HEK293T (cell line): ENCODE results near the gene CBX2.
"Not testable (repeated sequence)": the region's sequence is repeated elsewhere in the genome, so short reads cannot be mapped to it uniquely, and the experiment has no call there.

Experiments used
- CTCF ChIA-PET: fragments of 350-600 bp; formaldehyde crosslinking; extraction: SDS; loops from one replicate; lab custom pipeline; 2021; ENCODE audit warnings: antibody characterized with exemption, inconsistent platforms; lab: Yijun Ruan, JAX
- POLR2A ChIA-PET: fragments of 350-600 bp; formaldehyde crosslinking; extraction: SDS; loops from one replicate; lab custom pipeline; 2020; ENCODE audit warnings: antibody characterized with exemption, inconsistent platforms; lab: Yijun Ruan, JAX
- DNase-seq: peaks from one replicate; pipeline ENCODE4 v3.0.0; 2012; ENCODE audit warnings: mixed read lengths; ENCODE audit errors: extremely low spot score
- ARNT ChIP-seq: fragments of 450-650 bp; IDR thresholded peaks from 2 replicates; pipeline ENCODE4 v1.6.1; 2017; ENCODE audit warnings: mild to moderate bottlenecking
- BHLHE40 ChIP-seq: fragments of 450-650 bp; IDR thresholded peaks from 2 replicates; pipeline ENCODE4 v1.6.1; 2016; ENCODE audit warnings: mild to moderate bottlenecking, moderate library complexity, borderline replicate concordance
- CTBP1 ChIP-seq: fragments of 450-650 bp; IDR thresholded peaks from 2 replicates; pipeline ENCODE4 v1.6.1; 2016; ENCODE audit warnings: borderline replicate concordance
- ELF4 ChIP-seq: fragments of 450-650 bp; IDR thresholded peaks from 2 replicates; pipeline ENCODE4 v1.6.1; 2017; ENCODE audit warnings: antibody characterized with exemption
- FOXA1 ChIP-seq: fragments of 450-650 bp; IDR thresholded peaks from 2 replicates; pipeline ENCODE4 v1.6.1; 2016; ENCODE audit warnings: mild to moderate bottlenecking
- FOXK2 ChIP-seq: fragments of 450-650 bp; IDR thresholded peaks from 2 replicates; pipeline ENCODE4 v1.6.1; 2016; ENCODE audit warnings: mild to moderate bottlenecking
- FOXM1 ChIP-seq: fragments of 450-650 bp; IDR thresholded peaks from 2 replicates; pipeline ENCODE4 v1.6.1; 2017; ENCODE audit warnings: mild to moderate bottlenecking, borderline replicate concordance
- HDGF ChIP-seq: fragments of 450-650 bp; IDR thresholded peaks from 2 replicates; pipeline ENCODE4 v1.6.1; 2017; ENCODE audit warnings: antibody characterized with exemption, borderline replicate concordance
- L3MBTL2 ChIP-seq: fragments of 450-650 bp; conservative IDR thresholded peaks from 2 replicates; pipeline ENCODE4 v1.6.1; 2016; ENCODE audit warnings: mild to moderate bottlenecking
- LEF1 ChIP-seq: fragments of 450-650 bp; IDR thresholded peaks from 2 replicates; pipeline ENCODE4 v1.6.1; 2017; ENCODE audit warnings: mild to moderate bottlenecking, borderline replicate concordance
- NFRKB ChIP-seq: fragments of 450-650 bp; IDR thresholded peaks from 2 replicates; pipeline ENCODE4 v1.6.1; 2016; ENCODE audit warnings: mild to moderate bottlenecking, moderate library complexity
- SP1 ChIP-seq: fragments of 450-650 bp; IDR thresholded peaks from 2 replicates; pipeline ENCODE4 v1.6.1; 2017
- SUZ12 ChIP-seq: fragments of 450-650 bp; IDR thresholded peaks from 2 replicates; pipeline ENCODE4 v1.6.1; 2016; ENCODE audit warnings: mild to moderate bottlenecking
- TARDBP ChIP-seq: fragments of 450-650 bp; IDR thresholded peaks from 2 replicates; pipeline ENCODE4 v1.6.1; 2016
- ZNF384 ChIP-seq: fragments of 450-650 bp; IDR thresholded peaks from 2 replicates; pipeline ENCODE4 v1.6.1; 2016
- TF ChIP-seq, protein P1 (sequence below): fragments of 450-650 bp; IDR thresholded peaks from 2 replicates; pipeline ENCODE4 v1.6.1; 2016

The CBX2 gene

DNA sequence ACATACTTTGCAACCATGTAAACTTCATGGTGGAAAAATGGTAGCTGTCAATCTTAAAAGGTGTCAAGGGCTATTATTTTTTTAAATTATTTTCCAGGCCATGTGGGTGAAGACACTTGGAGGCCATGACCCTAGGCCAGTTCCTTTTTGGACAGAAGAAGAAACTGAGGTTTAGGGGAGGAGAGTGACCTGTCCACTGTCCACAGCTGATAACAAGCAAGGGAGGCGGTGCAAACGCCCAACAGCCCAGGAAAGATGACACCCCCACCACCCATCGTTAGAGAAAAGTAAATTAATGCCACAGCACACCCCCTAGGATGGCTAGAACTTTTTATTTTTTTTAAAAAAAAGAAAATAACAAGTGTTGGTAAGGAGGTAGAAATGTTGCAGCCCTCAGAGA lies 28.0 kb upstream of the CBX2 start:
- DNase-seq, result no peak
- ChIA-PET CTCF (interaction anchor here (0.7 to 1.3 kb wide), 5 partner anchors 8 to 62 kb away, joined by 3 to 10 read pairs (median 4); no protein-coding TSS in a partner anchor), POLR2A (interaction anchor here (1.0 kb wide), 2 partner anchors 25 to 29 kb away, joined by 3 read pairs; no protein-coding TSS in a partner anchor)
- TF ChIP-seq FOXM1 (no peak), ZNF384 (no peak), SUZ12 (no peak)

DNA sequence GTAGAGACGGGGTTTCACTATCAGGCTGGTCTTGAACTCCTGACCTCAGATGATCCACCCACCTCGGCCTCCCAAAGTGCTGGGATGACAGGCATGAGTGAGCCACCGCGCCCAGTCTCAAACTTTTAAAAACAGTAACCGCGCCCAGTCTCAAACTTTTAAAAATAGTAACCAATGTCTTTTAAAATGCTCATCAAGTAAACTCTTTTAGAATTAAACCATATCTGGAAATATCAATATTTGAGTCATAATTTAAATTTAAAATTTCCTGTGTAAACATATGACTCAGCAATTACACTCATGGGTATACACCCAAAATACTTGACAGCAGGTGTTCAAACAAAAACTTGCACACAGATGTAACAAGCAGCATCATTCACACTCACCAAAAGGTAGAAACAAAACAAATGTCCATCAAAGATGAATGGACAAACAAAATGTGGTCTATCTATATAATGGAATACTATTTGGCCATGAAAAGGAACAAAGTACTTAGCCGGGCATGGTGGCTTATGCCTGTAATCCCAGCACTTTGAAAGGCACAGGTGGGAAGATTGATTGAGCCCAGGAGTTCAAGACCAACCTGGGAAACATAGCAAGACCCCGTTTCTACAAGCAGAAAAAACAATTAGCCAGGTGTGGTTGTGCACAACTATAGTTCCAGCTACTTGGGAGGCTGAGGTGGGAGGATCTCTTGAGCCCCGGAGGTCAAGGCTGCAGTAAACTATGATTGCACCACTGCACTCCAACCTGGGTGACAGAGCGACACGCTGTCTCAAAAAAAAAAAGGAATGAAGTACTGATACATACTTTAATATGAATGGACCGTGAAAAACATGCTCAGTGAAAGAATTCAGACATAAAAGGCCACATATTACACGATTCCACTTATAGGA lies 27.1 kb upstream of the CBX2 start:
- CTCF ChIA-PET, result interaction anchor here (0.8 kb wide), 1 partner anchor 220 kb away, joined by 3 read pairs; no protein-coding TSS in a partner anchor
- DNase-seq, result no peak
- POLR2A ChIA-PET, result interaction anchor here (1.3 kb wide), 1 partner anchor 30 kb away, joined by 3 read pairs; no protein-coding TSS in a partner anchor
- TF ChIP-seq FOXK2 (no peak), TARDBP (no peak), NFRKB (no peak), ZNF384 (no peak)

GRCh38 chr17:79752175-79752574 lies 25.8 kb upstream of the CBX2 start:
- no peak for DNase-seq
- TF ChIP-seq FOXA1 (no peak), L3MBTL2 (no peak), ELF4 (no peak), BHLHE40 (no peak), ARNT (no peak)
- ChIA-PET POLR2A (interaction anchor here (0.7 to 1.3 kb wide), 2 partner anchors 9 to 29 kb away, joined by 3 read pairs; no protein-coding TSS in a partner anchor), CTCF (interaction anchor here (0.6 to 1.0 kb wide), 3 partner anchors 13 to 218 kb away, joined by 3 read pairs; no protein-coding TSS in a partner anchor)

GRCh38 chr17:79754370-79754769 lies 23.6 kb upstream of the CBX2 start:
- ChIA-PET POLR2A (no interaction called here), CTCF (interaction anchor here (0.6 to 1.8 kb wide), 3 partner anchors 9 to 13 kb away, joined by 3 to 7 read pairs (median 3); no protein-coding TSS in a partner anchor)
- TF ChIP-seq CTBP1 (no peak), ZNF384 (no peak), NFRKB (no peak), FOXA1 (no peak)
- no peak for DNase-seq

GRCh38 chr17:79754903-79755302 lies 23.0 kb upstream of the CBX2 start:
- POLR2A ChIA-PET, DNase-seq: not testable (repeated sequence)
- CTCF ChIA-PET, result interaction anchor here (1.1 to 1.8 kb wide), 2 partner anchors 9 kb away, joined by 3 to 7 read pairs; no protein-coding TSS in a partner anchor

GRCh38 chr17:79755591-79755990 lies 22.4 kb upstream of the CBX2 start:
- TF ChIP-seq, protein P1, sequence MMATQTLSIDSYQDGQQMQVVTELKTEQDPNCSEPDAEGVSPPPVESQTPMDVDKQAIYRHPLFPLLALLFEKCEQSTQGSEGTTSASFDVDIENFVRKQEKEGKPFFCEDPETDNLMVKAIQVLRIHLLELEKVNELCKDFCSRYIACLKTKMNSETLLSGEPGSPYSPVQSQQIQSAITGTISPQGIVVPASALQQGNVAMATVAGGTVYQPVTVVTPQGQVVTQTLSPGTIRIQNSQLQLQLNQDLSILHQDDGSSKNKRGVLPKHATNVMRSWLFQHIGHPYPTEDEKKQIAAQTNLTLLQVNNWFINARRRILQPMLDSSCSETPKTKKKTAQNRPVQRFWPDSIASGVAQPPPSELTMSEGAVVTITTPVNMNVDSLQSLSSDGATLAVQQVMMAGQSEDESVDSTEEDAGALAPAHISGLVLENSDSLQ, result no peak
- no peak for TF ChIP-seq FOXK2
- TF ChIP-seq BHLHE40, result no peak
- no peak for TF ChIP-seq NFRKB
- TF ChIP-seq HDGF, result no peak
- no peak for TF ChIP-seq L3MBTL2
- TF ChIP-seq FOXA1, result no peak
- no peak for TF ChIP-seq CTBP1
- no peak for TF ChIP-seq LEF1
- TF ChIP-seq TARDBP, result no peak
- no peak for TF ChIP-seq SP1
- ChIA-PET CTCF (interaction anchor here (1.8 kb wide), 1 partner anchor 10 kb away, joined by 7 read pairs; no protein-coding TSS in a partner anchor), POLR2A (no interaction called here)
- DNase-seq, result no peak

DNA sequence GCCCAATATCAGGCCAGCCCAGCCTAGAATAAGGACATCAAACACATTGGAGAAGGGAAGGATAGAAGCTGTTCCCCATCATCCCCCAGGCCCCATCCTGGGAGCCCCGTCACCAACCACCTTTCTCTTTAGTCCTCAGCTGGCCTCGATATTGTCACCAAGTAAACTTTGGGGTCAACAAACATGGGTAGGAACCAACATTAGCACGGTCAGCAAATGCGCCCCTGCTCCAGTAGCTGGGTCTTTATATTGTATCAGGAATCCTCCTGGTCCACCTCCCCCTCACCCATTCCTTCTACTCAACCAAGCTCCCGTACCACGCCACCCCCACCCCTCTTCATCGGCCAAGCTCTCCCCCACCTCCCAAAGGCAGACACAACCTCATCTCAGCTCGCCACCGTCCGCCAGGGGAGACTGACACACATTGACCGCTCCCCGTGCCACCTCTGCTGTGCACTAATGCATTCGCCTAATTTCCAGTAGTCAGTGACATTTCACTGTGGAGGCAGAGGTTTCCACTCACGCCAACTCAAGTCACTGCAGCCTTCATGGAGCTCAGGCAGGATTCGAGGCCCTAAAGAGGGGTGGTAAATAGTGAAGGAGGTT lies 20.7 kb upstream of the CBX2 start:
- CTCF ChIA-PET, result interaction anchor here (1.2 to 1.7 kb wide), 2 partner anchors 11 to 16 kb away, joined by 3 to 4 read pairs; no protein-coding TSS in a partner anchor
- POLR2A ChIA-PET, result interaction anchor here (0.7 kb wide), 1 partner anchor 82 kb away, joined by 3 read pairs; the partner anchor contains the start of gene CBX4
- DNase-seq, result no peak
- TF ChIP-seq NFRKB (no peak), TARDBP (no peak), ZNF384 (no peak), FOXA1 (no peak), SUZ12 (no peak), SP1 (no peak), CTBP1 (no peak), BHLHE40 (no peak), FOXM1 (no peak), LEF1 (no peak), FOXK2 (no peak), ARNT (no peak), ELF4 (no peak)
- TF ChIP-seq, protein P1, result no peak
